ENCODE measurements around the gene CNKSR3.

The CNKSR3 gene

GRCh38 chr6:154381548-154381947 lies 128.9 kb downstream of the CNKSR3 start:
- Histone ChIP-seq H3K27me3 (replicated peaks; ENCODE audit: control insufficient read depth, insufficient read depth, low read length) (no peaks in the 10 kb centered on the region), H3K4me3 (replicated peaks; ENCODE audit: low read depth, low read length) (no peak overlapping the region), H3K36me3 (ENCODE audit: control insufficient read depth, insufficient read depth, low read length) (no peaks in the 10 kb centered on the region)
- TF ChIP-seq, protein P1, sequence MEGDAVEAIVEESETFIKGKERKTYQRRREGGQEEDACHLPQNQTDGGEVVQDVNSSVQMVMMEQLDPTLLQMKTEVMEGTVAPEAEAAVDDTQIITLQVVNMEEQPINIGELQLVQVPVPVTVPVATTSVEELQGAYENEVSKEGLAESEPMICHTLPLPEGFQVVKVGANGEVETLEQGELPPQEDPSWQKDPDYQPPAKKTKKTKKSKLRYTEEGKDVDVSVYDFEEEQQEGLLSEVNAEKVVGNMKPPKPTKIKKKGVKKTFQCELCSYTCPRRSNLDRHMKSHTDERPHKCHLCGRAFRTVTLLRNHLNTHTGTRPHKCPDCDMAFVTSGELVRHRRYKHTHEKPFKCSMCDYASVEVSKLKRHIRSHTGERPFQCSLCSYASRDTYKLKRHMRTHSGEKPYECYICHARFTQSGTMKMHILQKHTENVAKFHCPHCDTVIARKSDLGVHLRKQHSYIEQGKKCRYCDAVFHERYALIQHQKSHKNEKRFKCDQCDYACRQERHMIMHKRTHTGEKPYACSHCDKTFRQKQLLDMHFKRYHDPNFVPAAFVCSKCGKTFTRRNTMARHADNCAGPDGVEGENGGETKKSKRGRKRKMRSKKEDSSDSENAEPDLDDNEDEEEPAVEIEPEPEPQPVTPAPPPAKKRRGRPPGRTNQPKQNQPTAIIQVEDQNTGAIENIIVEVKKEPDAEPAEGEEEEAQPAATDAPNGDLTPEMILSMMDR (IDR thresholded peaks at IDR 0.05; ENCODE audit: insufficient read depth, low read length, poor library complexity, severe bottlenecking): no peak
- no peak for DNase-seq (ENCODE audit: extremely low read depth, insufficient read length)

- TF ChIP-seq, protein P1 (IDR thresholded peaks at IDR 0.05; ENCODE audit: insufficient read depth, low read length, poor library complexity, severe bottlenecking): no peak
- Histone ChIP-seq H3K36me3 (ENCODE audit: control insufficient read depth, insufficient read depth, low read length) (no peaks in the 10 kb centered on the region), H3K27me3 (replicated peaks; ENCODE audit: control insufficient read depth, insufficient read depth, low read length) (no peaks in the 10 kb centered on the region), H3K4me3 (replicated peaks; ENCODE audit: low read depth, low read length) (no peak overlapping the region)
- DNase-seq (ENCODE audit: extremely low read depth, insufficient read length): no peak
Measured at GRCh38 chr6:154380741-154381140, 129.7 kb downstream of the CNKSR3 start.

- no peaks in the 10 kb centered on the region for H3K27me3 ChIP-seq (replicated peaks; ENCODE audit: control insufficient read depth, insufficient read depth, low read length)
- no peak overlapping the region for H3K4me3 ChIP-seq (replicated peaks; ENCODE audit: low read depth, low read length)
- no peaks in the 10 kb centered on the region for H3K36me3 ChIP-seq (ENCODE audit: control insufficient read depth, insufficient read depth, low read length)
- DNase-seq (ENCODE audit: extremely low read depth, insufficient read length): no peak
- TF ChIP-seq, protein P1 (IDR thresholded peaks at IDR 0.05; ENCODE audit: insufficient read depth, low read length, poor library complexity, severe bottlenecking): no peak
Measured at GRCh38 chr6:154379585-154379984, 130.9 kb downstream of the CNKSR3 start.

- no peak for DNase-seq (ENCODE audit: extremely low read depth, insufficient read length)
- TF ChIP-seq, protein P1 (IDR thresholded peaks at IDR 0.05; ENCODE audit: insufficient read depth, low read length, poor library complexity, severe bottlenecking): no peak
- Histone ChIP-seq H3K27me3 (replicated peaks; ENCODE audit: control insufficient read depth, insufficient read depth, low read length) (no peaks in the 10 kb centered on the region), H3K4me3 (replicated peaks; ENCODE audit: low read depth, low read length) (no peak overlapping the region), H3K36me3 (ENCODE audit: control insufficient read depth, insufficient read depth, low read length) (no peaks in the 10 kb centered on the region)
Measured at GRCh38 chr6:154378518-154378917, 132.0 kb downstream of the CNKSR3 start.

GRCh38 chr6:154377726-154378125 lies 132.8 kb downstream of the CNKSR3 start:
- TF ChIP-seq, protein P1 (IDR thresholded peaks at IDR 0.05; ENCODE audit: insufficient read depth, low read length, poor library complexity, severe bottlenecking): no peak

GRCh38 chr6:154373971-154374370 lies 136.5 kb downstream of the CNKSR3 start:
- Histone ChIP-seq H3K27me3 (replicated peaks; ENCODE audit: control insufficient read depth, insufficient read depth, low read length) (no peaks in the 10 kb centered on the region), H3K36me3 (ENCODE audit: control insufficient read depth, insufficient read depth, low read length) (no peaks in the 10 kb centered on the region), H3K4me3 (replicated peaks; ENCODE audit: low read depth, low read length) (no peak overlapping the region)
- no peak for DNase-seq (ENCODE audit: extremely low read depth, insufficient read length)
- TF ChIP-seq, protein P1 (IDR thresholded peaks at IDR 0.05; ENCODE audit: insufficient read depth, low read length, poor library complexity, severe bottlenecking): no peak

More at GRCh38 chr6:154377726-154378125, 132.8 kb downstream of the CNKSR3 start:
- H3K27me3 ChIP-seq (replicated peaks; ENCODE audit: control insufficient read depth, insufficient read depth, low read length): no peaks in the 10 kb centered on the region
- DNase-seq (ENCODE audit: extremely low read depth, insufficient read length): no peak
- H3K4me3 ChIP-seq (replicated peaks; ENCODE audit: low read depth, low read length): no peak overlapping the region
- no peaks in the 10 kb centered on the region for H3K36me3 ChIP-seq (ENCODE audit: control insufficient read depth, insufficient read depth, low read length)
